Umbilical cord (tissue), 2 donors: ENCODE data around the gene RNASEL. TPM values are rescaled to one million over a fixed set of nuclear protein-coding genes. Genes with fewer than 3 reads are reported as not detected.
"Not testable (repeated sequence)": the region's sequence is repeated elsewhere in the genome, so short reads cannot be mapped to it uniquely, and the experiment has no call there.

Source experiments
- DNase-seq: peaks from one replicate; pipeline ENCODE4 v3.0.0-alpha.2; 2015; ENCODE audit warnings: low spot score
- total RNA-seq: library from RNA; depleted of rRNA; stranded (reverse); fragments of >200 nt; gene quantifications from one replicate; pipeline ENCODE4 v1.2.3, GENCODE V29; 2014; ENCODE audit warnings: low replicate concordance; ENCODE audit not compliant: insufficient read depth

Gene RNASEL
- total RNA-seq, 1 donor from 2014 or later: 19.5 TPM

- no peak for DNase-seq
Observed at GRCh38 chr1:182563095-182563494, 26.0 kb downstream of the RNASEL start.

- DNase-seq: no peak
Observed at GRCh38 chr1:182561456-182561855, 27.6 kb downstream of the RNASEL start.

- DNase-seq: no peak
Observed at GRCh38 chr1:182560392-182560984, 28.6 kb downstream of the RNASEL start.

GRCh38 chr1:182556279-182556678, 32.8 kb downstream of the RNASEL start:
- no peak for DNase-seq

- no peak for DNase-seq
Observed at GRCh38 chr1:182555493-182555892, 33.6 kb downstream of the RNASEL start.

- DNase-seq: no peak
Observed at GRCh38 chr1:182552527-182552926, 36.5 kb downstream of the RNASEL start.

GRCh38 chr1:182549811-182550210, 39.2 kb downstream of the RNASEL start:
- no peak for DNase-seq

GRCh38 chr1:182549346-182549745, 39.7 kb downstream of the RNASEL start:
- no peak for DNase-seq

GRCh38 chr1:182533896-182534295, 55.2 kb downstream of the RNASEL start:
- DNase-seq: no peak

GRCh38 chr1:182528206-182528605, 60.9 kb downstream of the RNASEL start:
- DNase-seq: not testable (repeated sequence)

GRCh38 chr1:182527680-182528079, 61.4 kb downstream of the RNASEL start:
- no peak for DNase-seq

GRCh38 chr1:182525342-182525741, 63.7 kb downstream of the RNASEL start:
- DNase-seq: no peak

Other genes with a start within 250 kb of the RNASEL start
- gene GLUL, start 197.5 kb downstream of the RNASEL start, total RNA-seq: 496 TPM
- gene TEDDM1, start 188.6 kb downstream of the RNASEL start, total RNA-seq: 4.6 TPM
- 1.7 TPM for gene RGSL1, start 139.1 kb downstream of the RNASEL start, total RNA-seq
- 4.6 TPM for gene RGS16, start 15.1 kb upstream of the RNASEL start, total RNA-seq
- 5.3 TPM for gene RGS8, start 95.3 kb upstream of the RNASEL start, total RNA-seq
- 21.9 TPM for gene NPL, start 200.5 kb upstream of the RNASEL start, total RNA-seq